Mucosa of descending colon (tissue), 3 donors: Measurements from ENCODE around the gene BMPR2. TPM values are rescaled to one million over a fixed set of nuclear protein-coding genes. Genes with fewer than 3 reads are reported as not detected.
"Not testable (repeated sequence)": the region's sequence is repeated elsewhere in the genome, so short reads cannot be mapped to it uniquely, and the experiment has no call there.

ENCODE experiments used
- ATAC-seq: fragments of 200-7000 bp; cut with Tn5 transposase; one replicate; pipeline ENCODE4 v1.9.1; 2020; ENCODE audit warnings: mild to moderate bottlenecking, moderate library complexity
- DNase-seq, 3 donors: peaks; one replicate each; pipeline ENCODE4 v3.0.0-alpha.2; 2020
- H3K36me3 ChIP-seq: fragments of 200-600 bp; one replicate; pipeline ENCODE4 v1.8.0; 2021; ENCODE audit warnings: low read depth, mild to moderate bottlenecking
- H3K4me1 ChIP-seq: fragments of 200-600 bp; one replicate; pipeline ENCODE4 v1.8.0; 2021; ENCODE audit warnings: low read depth, mild to moderate bottlenecking
- H3K4me3 ChIP-seq: fragments of 200-600 bp; one replicate; pipeline ENCODE4 v1.8.0; 2021; ENCODE audit warnings: mild to moderate bottlenecking
- H3K9me3 ChIP-seq: fragments of 200-600 bp; one replicate; pipeline ENCODE4 v1.8.0; 2021; ENCODE audit warnings: mild to moderate bottlenecking
- CTCF ChIP-seq: fragments of 200-600 bp; IDR thresholded peaks from one replicate; pipeline ENCODE4 v1.8.0; 2022; ENCODE audit warnings: antibody characterized with exemption, mild to moderate bottlenecking
- intact Hi-C, 2 donors: fragments of 100-400 bp; cut with DNase I in 1 of 2; cut with micrococcal nuclease in 1 of 2; formaldehyde crosslinking; loops; one replicate each; pipeline versions ENCODE4 v1.11.0 to v1.11.1; 2022; cut with DNase I, micrococcal nuclease
- total RNA-seq, 3 donors: library from RNA; stranded (reverse); fragmentation: NEBNext Ultra II Directional in 2 of 3; extraction: Animal tissue kit (Norgen Biotek cat#: 25700) in 2 of 3; gene quantifications; one replicate each; pipeline versions ENCODE4 v1.2.1 to v1.2.4, GENCODE V29; 2021 to 2023
- donor health status: DM: no; HTN: no; CAD: no; lungs with moderate emphysema.
- donor health status: DM: no; HTN: no; CAD: no.
- donor health status: DM: no; HTN: yes; CAD: no.

The BMPR2 gene
- total RNA-seq, 3 donors from 2014 or later = 33.9 to 54.5 (median 38.7) TPM

- Histone ChIP-seq H3K36me3 (no peaks in the 10 kb centered on the region), H3K4me1 (no peaks in the 10 kb centered on the region), H3K4me3 (no peak overlapping the region), H3K9me3 (no peaks in the 10 kb centered on the region)
- TF ChIP-seq CTCF = no peak
- DNase-seq (no peak), ATAC-seq (peak; percentile 87)
- intact Hi-C loops = no loop called here
Measured at GRCh38 chr2:202339071-202339870, 36.9 kb upstream of the BMPR2 start.

- DNase-seq (no peak), ATAC-seq (no peak)
- Histone ChIP-seq H3K9me3 (no peaks in the 10 kb centered on the region), H3K36me3 (no peaks in the 10 kb centered on the region), H3K4me1 (no peaks in the 10 kb centered on the region), H3K4me3 (no peak overlapping the region)
- intact Hi-C loops = no loop called here
- TF ChIP-seq CTCF = no peak
Measured at GRCh38 chr2:202344178-202344577, 31.9 kb upstream of the BMPR2 start.

- Histone ChIP-seq H3K9me3 (no peaks in the 10 kb centered on the region), H3K36me3 (no peaks in the 10 kb centered on the region), H3K4me1 (no peaks in the 10 kb centered on the region), H3K4me3 (no peak overlapping the region)
- no peak for TF ChIP-seq CTCF
- intact Hi-C loops = no loop called here
- DNase-seq (no peak), ATAC-seq (no peak)
Measured at GRCh38 chr2:202346180-202346579, 29.9 kb upstream of the BMPR2 start.

- no peaks in the 10 kb centered on the region for H3K4me1 ChIP-seq
- TF ChIP-seq CTCF = no peak
- H3K36me3 ChIP-seq = no peaks in the 10 kb centered on the region
- ATAC-seq (no peak), DNase-seq (no peak)
- intact Hi-C loops = no loop called here
- H3K4me3 ChIP-seq = no peak overlapping the region
- H3K9me3 ChIP-seq = no peaks in the 10 kb centered on the region
Measured at GRCh38 chr2:202353430-202353829, 22.7 kb upstream of the BMPR2 start.

- Histone ChIP-seq H3K4me3 (no peak overlapping the region), H3K9me3 (no peaks in the 10 kb centered on the region), H3K4me1 (no peaks in the 10 kb centered on the region), H3K36me3 (no peaks in the 10 kb centered on the region)
- DNase-seq (no peak), ATAC-seq (no peak)
- no peak for TF ChIP-seq CTCF
- intact Hi-C loops = no loop called here
Measured at GRCh38 chr2:202355993-202356505, 20.1 kb upstream of the BMPR2 start.

- ATAC-seq, H3K4me1 ChIP-seq, DNase-seq, intact Hi-C loops, H3K9me3 ChIP-seq, H3K36me3 ChIP-seq, H3K4me3 ChIP-seq: not testable (repeated sequence)
Measured at GRCh38 chr2:202358924-202359323, 17.2 kb upstream of the BMPR2 start.
